Sigmoid colon (tissue), 4 donors: Measurements from ENCODE around the gene ACY1.
"Not testable (repeated sequence)": the region's sequence is repeated elsewhere in the genome, so short reads cannot be mapped to it uniquely, and the experiment has no call there.

Experiments used
- CTCF ChIP-seq, 4 experiments: fragments of 450-650 bp in 3 of 4; fragments of 200-600 bp in 1 of 4; IDR thresholded peaks; one replicate each; pipeline ENCODE4 v1.5.1; 2016 to 2019; ENCODE audit warnings: antibody characterized with exemption in 4 of 4, mild to moderate bottlenecking in 3 of 4, moderate library complexity in 2 of 4
- POLR2AphosphoS5 ChIP-seq, 4 donors: sonication (generic); formaldehyde crosslinking; IDR thresholded peaks; one replicate each; pipeline ENCODE4 v1.6.1; 2017; ENCODE audit warnings: antibody characterized with exemption in 4 of 4

DNA sequence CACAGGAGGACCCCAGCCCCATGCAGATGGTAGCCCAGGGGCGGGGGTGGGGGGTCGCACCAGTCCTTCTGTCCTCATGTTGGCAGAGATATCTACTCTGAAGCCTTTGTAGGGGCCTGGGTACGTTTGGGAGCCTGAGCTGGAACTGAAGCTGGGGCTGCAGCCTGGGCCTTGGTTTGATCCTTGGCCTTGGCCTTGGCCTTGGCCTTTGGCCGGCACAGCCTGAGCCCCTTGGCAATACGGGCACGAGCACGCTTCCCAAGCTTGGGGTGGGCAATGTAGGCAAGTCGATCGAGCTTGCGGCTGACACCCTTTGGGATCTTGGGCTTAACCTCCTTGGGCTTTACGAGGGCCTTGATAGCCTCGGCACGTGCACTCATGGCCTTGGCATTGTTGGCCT is 10.3 kb downstream of the ACY1 start:
- not testable (repeated sequence) for TF ChIP-seq CTCF, POLR2AphosphoS5 (IDR thresholded peaks at IDR 0.05)
